AG09309 (cell line): ENCODE measurements around the gene TANC1.
"Not testable (repeated sequence)": the region's sequence is repeated elsewhere in the genome, so short reads cannot be mapped to it uniquely, and the experiment has no call there.

Source experiments
- DNase-seq: peaks from one replicate; pipeline ENCODE4 v3.0.0-alpha.2; 2010; ENCODE audit warnings: low read depth
- H3K4me3 ChIP-seq: 2 replicates; pipeline ENCODE4 v1.5.1; 2011; ENCODE audit warnings: mild to moderate bottlenecking, low read depth, low read length, moderate library complexity; ENCODE audit not compliant: control insufficient read depth
- CTCF ChIP-seq: IDR thresholded peaks from 2 replicates; pipeline ENCODE4 v1.5.1; 2011; ENCODE audit warnings: mild to moderate bottlenecking, low read depth, low read length, inconsistent platforms; ENCODE audit not compliant: insufficient read depth, control insufficient read depth; ENCODE audit errors: missing control alignments

The TANC1 gene

GRCh38 chr2:159138642-159139182, 170.3 kb downstream of the TANC1 start:
- no peak for DNase-seq
- TF ChIP-seq CTCF = no peak
- no peak overlapping the region for H3K4me3 ChIP-seq

- no peak for DNase-seq
- no peak overlapping the region for H3K4me3 ChIP-seq
- no peak for TF ChIP-seq CTCF
These were observed 170.9 kb downstream of the TANC1 start for GRCh38 chr2:159139216-159139933.

GRCh38 chr2:159140070-159140769, 171.8 kb downstream of the TANC1 start:
- H3K4me3 ChIP-seq = no peak overlapping the region
- no peak for TF ChIP-seq CTCF
- peak; percentile 61 for DNase-seq

- not testable (repeated sequence) for DNase-seq
These were observed 172.4 kb downstream of the TANC1 start for GRCh38 chr2:159140821-159141220.

GRCh38 chr2:159144776-159145614, 176.6 kb downstream of the TANC1 start:
- TF ChIP-seq CTCF = no peak
- no peak overlapping the region for H3K4me3 ChIP-seq
- DNase-seq = no peak

More at GRCh38 chr2:159140821-159141220, 172.4 kb downstream of the TANC1 start:
- H3K4me3 ChIP-seq = not testable (repeated sequence)

GRCh38 chr2:159145745-159146354, 177.4 kb downstream of the TANC1 start:
- TF ChIP-seq CTCF = no peak
- DNase-seq = no peak
- no peak overlapping the region for H3K4me3 ChIP-seq
